Testis (tissue), 2 donors: ENCODE data around the gene ICAM1.
"Not testable (repeated sequence)": the region's sequence is repeated elsewhere in the genome, so short reads cannot be mapped to it uniquely, and the experiment has no call there.

Source experiments
- CTCF ChIP-seq, 3 experiments: fragments of 450-650 bp in 2 of 3; fragments of 200-600 bp in 1 of 3; sonication (generic) in 1 of 3; IDR thresholded peaks; one replicate each; pipeline ENCODE4 v1.5.1; 2016 to 2019; ENCODE audit warnings: antibody characterized with exemption in 3 of 3, mild to moderate bottlenecking in 2 of 3, moderate library complexity in 1 of 3
- POLR2A ChIP-seq: fragments of 450-650 bp; IDR thresholded peaks from one replicate; pipeline ENCODE4 v1.6.1; 2017; ENCODE audit warnings: antibody characterized with exemption, mild to moderate bottlenecking, moderate library complexity

DNA sequence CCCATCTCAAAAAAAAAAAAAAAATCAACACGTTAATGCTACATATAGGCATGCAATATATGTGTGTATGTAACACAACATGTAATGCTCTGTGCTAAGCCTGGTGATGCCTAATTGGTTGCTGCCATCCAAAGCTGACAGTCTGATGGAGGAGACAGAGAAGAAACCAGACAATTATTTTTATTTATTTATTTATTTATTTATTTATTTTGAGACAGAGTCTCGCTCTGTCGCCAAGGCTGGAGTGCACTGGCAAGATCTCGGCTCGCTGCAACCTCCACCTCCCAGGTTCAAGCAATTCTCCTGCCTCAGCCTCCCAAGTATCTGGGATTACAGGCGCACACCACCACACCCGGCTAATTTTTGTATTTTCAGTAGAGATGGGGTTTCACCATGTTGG, 35.5 kb upstream of the ICAM1 start:
- not testable (repeated sequence) for TF ChIP-seq POLR2A; CTCF (IDR thresholded peaks at IDR 0.05)
